HL-60/S4 treated with retinoic acid at 250 ng/mL for 4 days and 3 days (cell line): ENCODE results near the gene ZSCAN20.

Experiments
- in situ Hi-C: fragments of 300-500 bp; cut with MboI; formaldehyde crosslinking; loops from 2 replicates; pipeline ENCODE4 v1.7.0; 2022; ENCODE audit warnings: low sequenced_read_pairs

Gene ZSCAN20

GRCh38 chr1:33443080-33443704, 29.3 kb upstream of the ZSCAN20 start:
- in situ Hi-C loops = no loop called here

GRCh38 chr1:33443705-33444180, 28.7 kb upstream of the ZSCAN20 start:
- in situ Hi-C loops = no loop called here

- in situ Hi-C loops = no loop called here
Measured at GRCh38 chr1:33445108-33445507, 27.3 kb upstream of the ZSCAN20 start.

- in situ Hi-C loops = no loop called here
Measured at GRCh38 chr1:33446590-33446989, 25.9 kb upstream of the ZSCAN20 start.

GRCh38 chr1:33454646-33455282, 17.7 kb upstream of the ZSCAN20 start:
- in situ Hi-C loops = no loop called here

GRCh38 chr1:33455539-33456501, 16.6 kb upstream of the ZSCAN20 start:
- in situ Hi-C loops = no loop called here

- in situ Hi-C loops = no loop called here
Measured at GRCh38 chr1:33456502-33456886, 16.0 kb upstream of the ZSCAN20 start.

GRCh38 chr1:33459691-33460090, 12.8 kb upstream of the ZSCAN20 start:
- in situ Hi-C loops = no loop called here

GRCh38 chr1:33460144-33460543, 12.3 kb upstream of the ZSCAN20 start:
- in situ Hi-C loops = no loop called here

- in situ Hi-C loops = no loop called here
Measured at GRCh38 chr1:33460947-33461629, 11.4 kb upstream of the ZSCAN20 start.

- in situ Hi-C loops = no loop called here
Measured at GRCh38 chr1:33462405-33463164, 9.9 kb upstream of the ZSCAN20 start.

GRCh38 chr1:33464552-33464951, 7.9 kb upstream of the ZSCAN20 start:
- in situ Hi-C loops = no loop called here

- in situ Hi-C loops = no loop called here
Measured at GRCh38 chr1:33465316-33465715, 7.1 kb upstream of the ZSCAN20 start.

- in situ Hi-C loops = no loop called here
Measured at GRCh38 chr1:33466159-33466558, 6.3 kb upstream of the ZSCAN20 start.

- in situ Hi-C loops = no loop called here
Measured at GRCh38 chr1:33468011-33468410, 4.4 kb upstream of the ZSCAN20 start.

GRCh38 chr1:33468531-33468930, 3.9 kb upstream of the ZSCAN20 start:
- in situ Hi-C loops = no loop called here

- in situ Hi-C loops = no loop called here
Measured at GRCh38 chr1:33468967-33469366, 3.5 kb upstream of the ZSCAN20 start.

GRCh38 chr1:33469691-33470090, 2.8 kb upstream of the ZSCAN20 start:
- in situ Hi-C loops = no loop called here

- in situ Hi-C loops = no loop called here
Measured at GRCh38 chr1:33470495-33471012, 1.9 kb upstream of the ZSCAN20 start.

- in situ Hi-C loops = no loop called here
Measured at GRCh38 chr1:33471416-33471815, 1.0 kb upstream of the ZSCAN20 start.
